HEK293 (cell line): ENCODE results near the gene ELK4.
"Not testable (repeated sequence)": the region's sequence is repeated elsewhere in the genome, so short reads cannot be mapped to it uniquely, and the experiment has no call there.

Experiments
- CTCF ChIA-PET: fragments of 350-600 bp; formaldehyde crosslinking; extraction: SDS; loops from one replicate; lab custom pipeline; 2021; ENCODE audit warnings: antibody characterized with exemption; lab: Yijun Ruan, JAX
- POLR2A ChIA-PET: fragments of 300-600 bp; formaldehyde crosslinking; extraction: SDS; loops from one replicate; lab custom pipeline; 2020; ENCODE audit warnings: antibody characterized with exemption, inconsistent platforms; lab: Yijun Ruan, JAX
- H3K27ac ChIP-seq: fragments of 200-500 bp; sonication (Bioruptor generic); 2 replicates; pipeline ENCODE4 v1.5.1; 2014; ENCODE audit warnings: low read depth, low read length, control low read depth, inconsistent platforms; ENCODE audit errors: extremely low read depth
- H3K36me3 ChIP-seq, 2 experiments: fragments of 200-500 bp in 1 of 2; sonication (Bioruptor generic) in 1 of 2; 1 replicate in 1 of 2; 2 replicates in 1 of 2; pipeline ENCODE4 v1.5.1; 2014 to 2017; ENCODE audit warnings: inconsistent platforms in 2 of 2, low read length in 2 of 2; ENCODE audit not compliant: control insufficient read depth in 2 of 2, insufficient read depth in 1 of 2
- H3K4me1 ChIP-seq: fragments of 200-500 bp; sonication (Bioruptor generic); 2 replicates; pipeline ENCODE4 v1.5.1; 2014; ENCODE audit warnings: mild to moderate bottlenecking, low read length, inconsistent platforms; ENCODE audit not compliant: control insufficient read depth, insufficient read depth
- H3K4me3 ChIP-seq: 2 replicates; pipeline ENCODE4 v1.5.1; 2011; ENCODE audit warnings: low read depth, mild to moderate bottlenecking, control low read depth, low read length, moderate library complexity
- H3K9me3 ChIP-seq: fragments of 200-500 bp; sonication (Bioruptor generic); 2 replicates; pipeline ENCODE4 v1.5.1; 2014; ENCODE audit warnings: low read depth, low read length, inconsistent platforms; ENCODE audit not compliant: control insufficient read depth, insufficient read depth
- PRDM1 ChIP-seq: fragments of 450-650 bp; formaldehyde crosslinking; IDR thresholded peaks from 2 replicates; pipeline ENCODE4; 2016; ENCODE audit warnings: missing biosample characterization, missing genetic modification characterization
- PRDM10 ChIP-seq: fragments of 450-650 bp; formaldehyde crosslinking; IDR thresholded peaks from 2 replicates; pipeline ENCODE4 v1.5.1; 2016; ENCODE audit warnings: missing biosample characterization, missing genetic modification characterization
- PRDM6 ChIP-seq: fragments of 450-650 bp; formaldehyde crosslinking; IDR thresholded peaks from 2 replicates; pipeline ENCODE4 v1.5.1; 2017; ENCODE audit warnings: missing biosample characterization, missing genetic modification characterization
- ZBTB48 ChIP-seq: fragments of 450-650 bp; formaldehyde crosslinking; IDR thresholded peaks from 2 replicates; pipeline ENCODE4 v1.5.1; 2016; ENCODE audit warnings: missing biosample characterization, missing genetic modification characterization
- ZNF362 ChIP-seq: fragments of 450-650 bp; formaldehyde crosslinking; IDR thresholded peaks from 2 replicates; pipeline ENCODE4 v1.5.1; 2016; ENCODE audit warnings: missing biosample characterization, missing genetic modification characterization
- ZNF560 ChIP-seq: fragments of 450-650 bp; formaldehyde crosslinking; IDR thresholded peaks from 2 replicates; pipeline ENCODE4 v1.5.1; 2017; ENCODE audit warnings: missing biosample characterization, missing genetic modification characterization, borderline replicate concordance
- ZNF623 ChIP-seq: fragments of 450-650 bp; formaldehyde crosslinking; IDR thresholded peaks from 2 replicates; pipeline ENCODE4 v1.5.1; 2016; ENCODE audit warnings: missing biosample characterization, missing genetic modification characterization
- ZNF830 ChIP-seq: fragments of 450-650 bp; IDR thresholded peaks from 2 replicates; pipeline ENCODE4 v1.5.0; 2018; ENCODE audit warnings: missing biosample characterization, missing genetic modification characterization, low read depth, mild to moderate bottlenecking, moderate library complexity

ELK4 gene

GRCh38 chr1:205637854-205638468 lies 6.2 kb upstream of the ELK4 start:
- H3K9me3 ChIP-seq: no peaks in the 10 kb centered on the region
- 0 out of 2 replicates have a peak, but pooled peaks have one; percentile 25 for TF ChIP-seq PRDM10 (tag by site-specific recombination)
- TF ChIP-seq ZNF560: no peak
- TF ChIP-seq ZNF362 (tag by site-specific recombination): no peak
- TF ChIP-seq, all 188 proteins: peak for 1
- CTCF ChIA-PET: interaction anchor here (0.7 to 4.7 kb wide), 3 partner anchors 21 to 73 kb away, joined by 3 to 22 read pairs (median 17); no protein-coding TSS in a partner anchor
- Histone ChIP-seq H3K36me3 (no peaks in the 10 kb centered on the region), H3K27ac (no peak overlapping the region), H3K4me1 (no peaks in the 10 kb centered on the region), H3K4me3 (no peak overlapping the region)
- POLR2A ChIA-PET: no interaction called here

GRCh38 chr1:205636732-205637131 lies 4.9 kb upstream of the ELK4 start:
- TF ChIP-seq ZNF623 (tag by site-specific recombination) (no peak), ZNF830 (tag by site-specific recombination) (no peak)
- H3K4me1 ChIP-seq: no peaks in the 10 kb centered on the region

GRCh38 chr1:205636138-205636530 lies 4.3 kb upstream of the ELK4 start:
- H3K27ac ChIP-seq, POLR2A ChIA-PET, H3K4me3 ChIP-seq, H3K36me3 ChIP-seq, H3K9me3 ChIP-seq, H3K4me1 ChIP-seq: not testable (repeated sequence)
- CTCF ChIA-PET: interaction anchor here (0.9 to 6.2 kb wide), 6 partner anchors 23 to 111 kb away, joined by 3 to 54 read pairs (median 4); no protein-coding TSS in a partner anchor

More at GRCh38 chr1:205636732-205637131, 4.9 kb upstream of the ELK4 start:
- no peaks in the 10 kb centered on the region for H3K9me3 ChIP-seq
- H3K4me3 ChIP-seq: no peak overlapping the region
- CTCF ChIA-PET: interaction anchor here (1.0 to 6.2 kb wide), 4 partner anchors 22 to 107 kb away, joined by 3 to 54 read pairs (median 6); no protein-coding TSS in a partner anchor
- H3K27ac ChIP-seq: no peak overlapping the region
- POLR2A ChIA-PET: no interaction called here
- no peaks in the 10 kb centered on the region for H3K36me3 ChIP-seq

- no peak overlapping the region for H3K27ac ChIP-seq
- H3K4me3 ChIP-seq: no peak overlapping the region
- ChIA-PET CTCF (interaction anchor here (0.7 to 6.2 kb wide), 8 partner anchors 19 to 729 kb away, joined by 3 to 54 read pairs (median 10); no protein-coding TSS in a partner anchor), POLR2A (interaction anchor here (1.1 to 1.8 kb wide), 2 partner anchors 23 to 47 kb away, joined by 3 to 6 read pairs; partner anchors contain the start of gene SLC45A3)
- H3K9me3 ChIP-seq: no peaks in the 10 kb centered on the region
- no peaks in the 10 kb centered on the region for H3K4me1 ChIP-seq
- H3K36me3 ChIP-seq: no peaks in the 10 kb centered on the region
- TF ChIP-seq ZBTB48 (tag by site-specific recombination) (no peak), PRDM1 (tag by site-specific recombination) (peak; percentile 68), PRDM6 (tag by site-specific recombination) (peak; percentile 28; the same call in 1 of the 2 replicates)
These were observed 1.7 kb upstream of the ELK4 start for GRCh38 chr1:205633421-205633976.
